ENCODE data around the gene SZRD1.
A peak's percentile ranks its signal among the peaks of the same experiment; 100 is the strongest.

Gene SZRD1

DNA sequence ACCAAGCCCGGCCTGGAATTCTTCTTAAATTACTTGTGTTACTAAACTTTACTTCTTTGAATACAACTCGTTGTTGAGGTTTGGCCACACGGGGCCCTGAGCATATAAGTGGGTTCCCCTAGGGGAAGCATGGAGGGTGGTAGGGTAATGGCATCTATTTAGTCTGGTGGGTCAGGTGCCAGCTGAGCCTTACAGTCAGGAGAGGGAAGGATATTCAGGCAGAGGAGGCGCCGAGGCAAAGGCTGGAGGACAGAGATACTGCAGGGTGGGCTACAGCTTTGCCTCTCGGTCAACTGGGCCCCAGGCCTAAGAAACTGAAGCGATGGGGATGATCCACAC lies 73.1 kb downstream of the SZRD1 start:
- DNase-seq (ENCODE audit: low read depth): no peak

DNA sequence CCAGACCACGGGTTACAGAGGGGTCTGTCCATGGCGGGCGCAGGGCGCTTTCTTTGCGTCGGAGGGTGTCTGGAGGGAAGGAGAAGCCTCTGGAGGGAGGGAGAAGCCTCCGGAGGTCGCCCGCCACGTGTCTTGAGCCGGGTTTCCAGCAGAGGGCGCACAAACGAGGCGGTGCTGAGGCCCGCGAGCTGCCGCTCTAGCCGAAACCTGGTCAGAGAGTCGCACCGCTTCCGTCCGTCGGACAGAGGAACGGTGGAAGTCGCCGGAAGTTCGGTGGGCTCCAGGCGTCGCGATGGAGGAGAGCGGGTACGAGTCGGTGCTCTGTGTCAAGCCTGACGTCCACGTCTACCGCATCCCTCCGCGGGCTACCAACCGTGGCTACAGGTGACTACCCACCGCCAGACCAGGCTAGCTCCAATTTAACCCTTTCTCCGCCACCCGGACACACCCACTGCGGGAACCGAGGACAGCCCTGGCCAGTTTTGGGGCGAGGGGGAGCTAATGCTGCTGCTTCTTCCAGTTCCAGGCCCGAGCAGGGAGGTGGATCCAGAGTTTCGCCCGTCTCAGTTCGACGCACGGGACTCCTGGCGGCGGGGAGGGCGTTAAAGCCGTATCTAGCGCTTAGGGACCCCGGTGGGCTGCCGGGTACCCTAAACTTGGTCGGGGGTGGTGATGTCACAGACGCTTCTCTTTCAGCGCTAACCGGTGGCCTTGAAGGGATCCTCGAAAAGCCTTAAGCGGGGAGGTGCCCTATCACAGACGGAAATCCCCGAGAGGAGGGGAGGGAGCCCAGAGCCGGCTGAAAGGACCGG lies 73.6 kb downstream of the SZRD1 start, which contains the start of gene NECAP2:
TSS of gene NECAP2 (plus strand) at position 255 of the 812 bp plus-strand sequence. CDS start at position 293, 38 bp downstream.
- DNase-seq (ENCODE audit: low read depth): peak; percentile 93

DNA sequence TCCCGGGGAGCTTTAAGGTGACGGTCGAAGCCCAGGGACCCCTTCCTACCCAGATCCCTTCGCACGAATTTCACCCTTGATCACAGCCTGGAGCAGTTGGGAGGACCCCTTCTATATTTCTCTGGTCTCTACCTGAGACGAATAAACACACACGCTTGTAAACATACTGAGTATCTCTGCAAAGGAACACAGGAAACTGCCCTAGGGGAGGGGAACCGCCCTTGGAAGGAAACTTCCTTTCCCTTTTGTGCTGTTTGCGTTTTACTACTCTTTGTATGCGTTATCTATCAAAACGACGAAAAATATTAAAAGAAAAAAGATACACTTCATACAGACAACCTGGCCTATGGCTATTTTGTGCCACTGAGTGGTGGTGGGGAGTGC lies 74.2 kb downstream of the SZRD1 start:
- DNase-seq (ENCODE audit: low read depth): peak; percentile 51

GRCh38 chr1:16442265-16442664 lies 75.2 kb downstream of the SZRD1 start:
- no peak for DNase-seq (ENCODE audit: low read depth)

DNA sequence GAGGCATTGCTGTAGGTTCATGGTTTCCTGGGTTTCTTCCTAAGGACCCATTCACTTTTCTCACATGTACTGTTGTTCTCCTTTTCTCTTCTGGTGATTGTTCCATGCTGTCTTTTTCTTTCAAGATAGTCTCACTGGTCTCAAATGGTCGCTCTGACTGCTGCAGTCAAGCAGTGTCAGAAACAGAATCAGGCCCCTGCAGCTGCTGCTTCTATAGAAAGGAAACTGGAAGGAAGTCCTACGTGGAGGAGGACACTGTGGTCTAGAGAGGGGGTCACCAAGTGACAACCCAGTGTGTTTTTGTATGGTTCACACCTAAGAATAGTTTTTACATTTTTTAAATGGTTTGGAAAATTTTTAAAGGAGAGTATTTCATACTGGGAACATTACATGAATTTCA lies 75.9 kb downstream of the SZRD1 start:
- DNase-seq (ENCODE audit: low read depth): no peak

DNA sequence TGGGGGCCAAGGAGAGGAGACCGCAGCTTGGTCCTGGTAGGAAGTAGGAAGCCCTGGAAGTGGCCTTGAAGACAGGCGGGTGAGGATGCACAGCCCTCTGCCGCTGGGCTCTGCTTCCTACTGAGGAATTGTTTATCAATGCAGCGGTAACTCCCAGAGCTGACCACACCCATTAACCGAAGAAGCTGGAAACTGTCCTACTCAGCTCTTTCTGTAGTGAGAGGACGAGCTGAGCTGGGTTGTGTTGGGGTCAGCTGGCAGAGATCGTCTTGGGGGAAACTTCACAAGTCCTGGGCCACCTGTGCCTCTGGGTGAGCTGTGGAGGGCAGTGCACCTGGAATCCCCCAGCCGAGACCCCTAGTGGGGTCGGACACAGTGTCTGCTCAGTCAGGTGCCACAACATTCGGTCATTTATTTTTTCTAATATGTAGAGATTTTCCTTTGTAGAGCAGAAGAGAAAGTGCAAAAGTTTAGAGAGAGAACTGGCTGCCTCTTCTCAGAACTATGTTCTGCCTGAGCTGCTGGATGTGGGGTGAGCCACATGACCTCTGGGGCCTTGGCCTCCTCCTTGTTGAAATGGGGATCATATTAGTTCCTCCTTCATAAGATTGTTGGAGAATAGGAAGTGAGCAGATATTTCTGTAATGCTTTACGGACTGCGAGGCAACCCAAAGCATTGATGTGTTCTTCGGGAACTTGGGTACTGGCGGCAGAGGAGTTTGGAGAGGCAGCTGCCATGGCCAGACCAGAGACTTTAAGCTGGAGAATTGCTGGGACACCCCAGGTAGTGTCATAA lies 77.1 kb downstream of the SZRD1 start:
- no peak for DNase-seq (ENCODE audit: low read depth)

DNA sequence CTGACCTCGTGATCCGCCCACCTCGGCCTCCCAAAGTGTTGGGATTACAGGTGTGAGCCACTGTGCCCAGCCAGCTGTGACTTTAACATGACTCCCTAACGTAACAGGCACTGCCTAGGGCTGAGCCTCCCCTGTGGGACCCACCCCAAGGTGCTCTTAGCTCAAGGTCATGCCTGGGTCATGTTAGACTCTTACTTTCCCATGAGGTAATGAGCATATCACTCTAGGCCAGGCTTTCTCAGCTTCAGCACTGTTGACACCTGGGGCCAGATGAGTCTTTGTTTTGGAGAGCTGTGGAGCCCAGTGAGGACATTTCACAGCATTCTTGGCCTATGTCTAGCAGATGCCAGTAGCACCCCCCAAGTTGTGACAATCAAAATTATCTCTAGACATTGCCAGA lies 78.0 kb downstream of the SZRD1 start:
- DNase-seq (ENCODE audit: low read depth): no peak

- no peak for DNase-seq (ENCODE audit: low read depth)
Measured at GRCh38 chr1:16446116-16446515, 79.1 kb downstream of the SZRD1 start.

DNA sequence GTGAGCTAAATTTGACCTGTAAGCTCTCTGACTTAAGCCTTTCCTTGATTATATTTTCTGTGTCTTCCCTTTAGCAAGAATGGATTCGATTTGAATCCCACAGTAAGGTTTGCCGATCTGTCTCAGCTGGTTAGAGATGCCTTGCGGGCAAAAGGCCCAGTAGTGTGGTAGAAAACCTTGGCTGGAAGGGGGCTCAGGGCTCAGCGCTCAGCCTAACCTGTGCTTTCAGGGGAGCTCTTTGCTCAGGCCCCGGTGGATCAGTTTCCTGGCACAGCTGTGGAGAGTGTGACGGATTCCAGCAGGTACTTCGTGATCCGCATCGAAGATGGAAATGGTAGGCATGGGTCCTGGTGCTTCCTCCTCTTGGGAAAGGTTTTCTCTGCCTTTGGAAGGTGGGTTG lies 80.6 kb downstream of the SZRD1 start:
- DNase-seq (ENCODE audit: low read depth): no peak

All from ELR (cell line).